Hepatocyte (in vitro differentiated cells): Measurements from ENCODE around the gene RPL27. TPM values are rescaled to one million over a fixed set of nuclear protein-coding genes. Genes with fewer than 3 reads are reported as not detected.
A peak's percentile ranks its signal among the peaks of the same experiment; 100 is the strongest.

ENCODE experiments used
- DNase-seq: peaks from one replicate; pipeline ENCODE4 v3.0.0-alpha.2; 2016; ENCODE audit warnings: low spot score
- H2AFZ ChIP-seq: fragments of 200-600 bp; sonication (generic); 2 replicates; pipeline ENCODE4 v1.6.0; 2016; ENCODE audit warnings: antibody characterized with exemption, mild to moderate bottlenecking
- H3K27ac ChIP-seq: fragments of 200-600 bp; sonication (generic); 2 replicates; pipeline ENCODE4 v1.5.1; 2016; ENCODE audit warnings: mild to moderate bottlenecking
- H3K27me3 ChIP-seq: fragments of 200-600 bp; sonication (generic); 2 replicates; pipeline ENCODE4 v1.6.1; 2016
- H3K36me3 ChIP-seq: fragments of 200-600 bp; sonication (generic); replicated peaks from 2 replicates; pipeline ENCODE4 v1.5.1; 2016; ENCODE audit warnings: low read depth; ENCODE audit not compliant: insufficient read depth
- H3K4me1 ChIP-seq: fragments of 200-600 bp; sonication (generic); 2 replicates; pipeline ENCODE4 v1.5.1; 2016; ENCODE audit warnings: mild to moderate bottlenecking, moderate library complexity; ENCODE audit not compliant: insufficient read depth
- H3K4me2 ChIP-seq: fragments of 200-600 bp; sonication (generic); 2 replicates; pipeline ENCODE4 v1.6.0; 2016
- H3K4me3 ChIP-seq: fragments of 200-600 bp; sonication (generic); 2 replicates; pipeline ENCODE4 v1.5.1; 2016; ENCODE audit warnings: mild to moderate bottlenecking
- H3K79me2 ChIP-seq: fragments of 200-600 bp; sonication (generic); 2 replicates; pipeline ENCODE4 v1.6.0; 2017; ENCODE audit warnings: mild to moderate bottlenecking
- H3K9me2 ChIP-seq: fragments of 200-600 bp; sonication (generic); replicated peaks from 2 replicates; pipeline ENCODE4 v1.6.0; 2017; ENCODE audit warnings: mild to moderate bottlenecking; ENCODE audit not compliant: insufficient read depth
- H3K9me3 ChIP-seq: fragments of 200-600 bp; sonication (generic); 2 replicates; pipeline ENCODE4 v1.5.1; 2016; ENCODE audit warnings: low read depth, mild to moderate bottlenecking
- H4K20me1 ChIP-seq: fragments of 200-600 bp; sonication (generic); 2 replicates; pipeline ENCODE4 v1.6.0; 2016; ENCODE audit warnings: mild to moderate bottlenecking; ENCODE audit not compliant: insufficient read depth, poor library complexity, severe bottlenecking
- EZH2 ChIP-seq: fragments of 200-600 bp; sonication (generic); IDR thresholded peaks from 2 replicates; pipeline ENCODE4 v1.6.1; 2016; ENCODE audit warnings: antibody characterized with exemption, mild to moderate bottlenecking, borderline replicate concordance
- EZH2phosphoT487 ChIP-seq: fragments of 200-600 bp; sonication (generic); IDR thresholded peaks from one replicate; pipeline ENCODE4 v1.6.1; 2018; ENCODE audit warnings: antibody characterized with exemption, mild to moderate bottlenecking, low read depth, moderate library complexity; ENCODE audit not compliant: unreplicated experiment, severe bottlenecking
- WGBS: methylation state at CpG from one replicate; pipeline ENCODE4 v1.1.6; 2016; ENCODE audit warnings: low lambda C conversion rate; ENCODE audit errors: missing lambda C conversion rate; 5-methylcytosine and 5-hydroxymethylcytosine counted together
- polyA plus RNA-seq: library from polyadenylated mRNA; unstranded; fragments of >200 nt; fragmentation: Nextera tagmentation; extraction: Ambion mirVana; gene quantifications from 2 replicates; pipeline ENCODE4 v1.2.1, GENCODE V29; 2016
- total RNA-seq: library from RNA; depleted of rRNA; stranded (reverse); fragments of >200 nt; gene quantifications from 2 replicates; pipeline ENCODE4 v1.2.3, GENCODE V29; 2014
- TF ChIP-seq, protein P1 (sequence below): fragments of 200-600 bp; sonication (generic); IDR thresholded peaks from 2 replicates; pipeline ENCODE4 v1.5.1; 2016; ENCODE audit warnings: antibody characterized with exemption, mild to moderate bottlenecking; ENCODE audit not compliant: poor library complexity

Gene RPL27
- total RNA-seq (1,020 and 1,179 TPM in 2 replicates), polyA plus RNA-seq (580 and 602 TPM in 2 replicates)

DNA sequence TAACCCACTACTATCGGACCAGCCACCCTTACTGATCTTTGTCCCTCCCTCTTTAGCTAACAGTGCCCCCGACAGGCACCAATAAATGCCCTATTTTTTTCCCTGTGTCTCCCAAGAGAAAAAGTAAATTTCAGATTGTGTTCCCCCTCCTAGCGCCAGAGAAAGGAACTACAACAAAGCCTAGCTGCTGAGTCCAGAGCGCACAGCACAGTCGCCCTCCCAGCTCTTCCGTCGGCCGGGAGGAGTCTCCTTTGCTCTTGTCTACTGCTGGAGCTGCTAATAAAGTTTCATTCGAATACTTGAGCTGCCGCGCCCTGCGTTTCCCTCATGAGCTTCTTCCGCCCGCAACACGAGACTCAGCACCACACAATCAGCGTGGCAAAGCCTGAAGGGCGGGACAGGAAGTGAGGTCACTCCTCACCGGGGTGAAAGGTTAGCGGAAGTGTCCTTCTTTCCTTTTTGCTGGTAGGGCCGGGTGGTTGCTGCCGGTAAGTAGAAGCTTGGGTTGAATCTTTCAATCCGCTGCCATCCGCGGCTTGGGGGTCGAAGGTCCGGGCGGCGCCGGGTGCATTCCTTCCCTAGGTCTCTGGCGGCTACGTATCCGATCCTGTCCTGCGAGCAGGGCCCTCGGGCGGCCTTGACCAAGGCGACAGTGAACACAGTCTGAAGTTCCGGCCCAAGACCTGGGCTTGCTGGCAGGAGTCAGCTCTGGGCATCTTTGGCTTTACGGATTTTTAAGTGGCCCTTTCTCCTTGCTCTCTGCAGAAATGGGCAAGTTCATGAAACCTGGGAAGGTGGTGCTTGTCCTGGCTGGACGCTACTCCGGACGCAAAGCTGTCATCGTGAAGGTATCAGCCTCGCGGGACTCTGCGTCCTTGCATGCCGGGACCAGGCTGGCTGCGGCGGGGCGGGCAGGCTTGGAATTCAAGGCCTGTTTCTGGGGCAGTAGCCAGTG, at the start of gene RPL27:
Gene RPL27, plus strand, starts transcription at position 436 of the 955 bp plus-strand sequence. Its CDS starts 332 bp downstream, at position 768.
- DNase-seq = peak; percentile 99
- Histone ChIP-seq H3K27me3 (no peaks in the 10 kb centered on the region), H3K9me2 (no peaks in the 10 kb centered on the region), H2AFZ (peak within 1 kb of the TSS; percentile 18), H3K27ac (peak within 1 kb of the TSS; percentile 93), H4K20me1 (peaks cover 12% of the 10 kb centered on the region), H3K9me3 (no peaks in the 10 kb centered on the region), H3K4me1 (peaks cover 12% of the 10 kb centered on the region), H3K79me2 (peaks cover 36% of the 10 kb centered on the region), H3K4me2 (peak within 1 kb of the TSS; percentile 93), H3K4me3 (peak within 1 kb of the TSS; percentile 38), H3K36me3 (no peaks in the 10 kb centered on the region)
- TF ChIP-seq, protein P1, sequence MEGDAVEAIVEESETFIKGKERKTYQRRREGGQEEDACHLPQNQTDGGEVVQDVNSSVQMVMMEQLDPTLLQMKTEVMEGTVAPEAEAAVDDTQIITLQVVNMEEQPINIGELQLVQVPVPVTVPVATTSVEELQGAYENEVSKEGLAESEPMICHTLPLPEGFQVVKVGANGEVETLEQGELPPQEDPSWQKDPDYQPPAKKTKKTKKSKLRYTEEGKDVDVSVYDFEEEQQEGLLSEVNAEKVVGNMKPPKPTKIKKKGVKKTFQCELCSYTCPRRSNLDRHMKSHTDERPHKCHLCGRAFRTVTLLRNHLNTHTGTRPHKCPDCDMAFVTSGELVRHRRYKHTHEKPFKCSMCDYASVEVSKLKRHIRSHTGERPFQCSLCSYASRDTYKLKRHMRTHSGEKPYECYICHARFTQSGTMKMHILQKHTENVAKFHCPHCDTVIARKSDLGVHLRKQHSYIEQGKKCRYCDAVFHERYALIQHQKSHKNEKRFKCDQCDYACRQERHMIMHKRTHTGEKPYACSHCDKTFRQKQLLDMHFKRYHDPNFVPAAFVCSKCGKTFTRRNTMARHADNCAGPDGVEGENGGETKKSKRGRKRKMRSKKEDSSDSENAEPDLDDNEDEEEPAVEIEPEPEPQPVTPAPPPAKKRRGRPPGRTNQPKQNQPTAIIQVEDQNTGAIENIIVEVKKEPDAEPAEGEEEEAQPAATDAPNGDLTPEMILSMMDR = peak; percentile 77
- TF ChIP-seq EZH2 (no peak), EZH2phosphoT487 (no peak)
- 1% methylated on average over 49 of the region's 49 CpGs for WGBS

DNA sequence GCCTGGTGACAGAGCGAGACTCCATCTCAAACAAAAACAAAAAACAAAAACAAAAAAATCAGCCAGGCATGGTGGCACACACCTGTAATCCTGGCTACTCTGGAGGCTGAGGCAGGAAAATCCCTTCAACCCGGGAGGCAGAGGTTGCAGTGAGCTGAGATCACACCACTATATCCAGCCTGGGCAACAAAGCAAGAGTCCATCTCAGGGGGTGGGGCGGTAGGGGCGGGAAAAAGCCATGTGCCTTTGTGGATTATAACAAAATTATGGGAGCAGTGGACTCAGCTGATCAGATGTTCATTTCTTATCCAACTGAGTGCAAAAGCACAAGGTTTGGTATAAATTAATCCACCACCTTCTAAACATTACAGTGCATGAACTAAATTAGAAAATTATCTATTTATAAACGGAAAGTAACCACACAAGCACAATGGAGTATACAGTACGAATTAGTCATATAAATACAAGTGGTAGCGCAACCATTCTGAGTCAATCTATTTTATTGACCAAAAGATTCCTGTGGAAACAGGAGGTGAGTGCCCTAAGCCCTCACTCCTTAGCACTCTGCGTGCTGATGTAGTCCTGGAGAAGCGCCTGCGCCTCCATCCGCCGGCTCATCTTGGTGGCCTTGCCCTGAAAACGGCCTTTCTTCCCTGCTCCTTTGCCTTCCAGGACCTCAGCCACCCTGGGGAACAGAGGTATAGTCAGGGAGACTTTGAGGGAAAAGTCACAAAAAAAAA, 48.0 kb upstream of the RPL27 start:
- no peaks in the 10 kb centered on the region for H3K27me3 ChIP-seq
- no peak overlapping the region for H3K4me3 ChIP-seq
- no peak overlapping the region for H2AFZ ChIP-seq
- H4K20me1 ChIP-seq = no peaks in the 10 kb centered on the region
- 97% methylated on average over 13 of the region's 13 CpGs for WGBS
- H3K4me1 ChIP-seq = no peaks in the 10 kb centered on the region
- no peak overlapping the region for H3K4me2 ChIP-seq
- H3K79me2 ChIP-seq = no peaks in the 10 kb centered on the region
- no peak for DNase-seq
- no peaks in the 10 kb centered on the region for H3K36me3 ChIP-seq
- H3K9me2 ChIP-seq = no peaks in the 10 kb centered on the region
- no peak overlapping the region for H3K27ac ChIP-seq
- no peaks in the 10 kb centered on the region for H3K9me3 ChIP-seq
- TF ChIP-seq EZH2 (no peak), EZH2phosphoT487 (no peak)
- TF ChIP-seq, protein P1 = no peak

DNA sequence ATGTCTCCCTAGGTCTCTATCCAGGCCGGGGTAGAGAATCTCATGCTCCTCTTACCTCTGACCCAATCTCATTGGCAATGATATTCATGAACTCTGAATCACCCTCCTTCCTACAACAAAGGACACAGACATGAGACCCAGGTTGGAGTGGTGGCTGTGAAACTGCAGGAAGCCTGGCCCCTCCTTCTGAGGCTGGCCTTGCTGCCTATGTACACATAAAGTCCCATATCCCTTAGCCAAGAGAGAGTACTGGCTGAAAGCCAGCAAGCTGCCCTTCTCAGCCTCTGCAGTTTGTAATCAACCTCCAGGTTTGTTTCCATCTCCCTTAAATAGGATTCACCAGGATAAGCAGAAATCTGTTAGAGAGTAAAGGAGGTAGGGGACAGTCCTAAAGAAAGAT, 44.5 kb upstream of the RPL27 start:
- TF ChIP-seq EZH2 (no peak), EZH2phosphoT487 (no peak)
- TF ChIP-seq, protein P1 = no peak
- no peaks in the 10 kb centered on the region for H3K27me3 ChIP-seq
- H4K20me1 ChIP-seq = no peaks in the 10 kb centered on the region
- H3K79me2 ChIP-seq = no peaks in the 10 kb centered on the region
- H3K9me2 ChIP-seq = no peaks in the 10 kb centered on the region
- no peak overlapping the region for H3K27ac ChIP-seq
- H3K36me3 ChIP-seq = no peaks in the 10 kb centered on the region
- DNase-seq = peak; percentile 24
- H3K4me1 ChIP-seq = no peaks in the 10 kb centered on the region
- H3K4me2 ChIP-seq = no peak overlapping the region
- 100% methylated on average over 1 of the region's 1 CpG for WGBS
- no peak overlapping the region for H3K4me3 ChIP-seq
- H2AFZ ChIP-seq = no peak overlapping the region
- no peaks in the 10 kb centered on the region for H3K9me3 ChIP-seq
